ENCODE measurements around the gene NDUFB4.
"Not testable (repeated sequence)": the region's sequence is repeated elsewhere in the genome, so short reads cannot be mapped to it uniquely, and the experiment has no call there.

The NDUFB4 gene

GRCh38 chr3:120636795-120637401, 40.8 kb downstream of the NDUFB4 start:
- DNase-seq (ENCODE audit: extremely low spot score, insufficient read length, low read depth) (no peak), FAIRE-seq (no peak)

- FAIRE-seq (no peak), DNase-seq (ENCODE audit: extremely low spot score, insufficient read length, low read depth) (no peak)
Observed at GRCh38 chr3:120637851-120638559, 41.9 kb downstream of the NDUFB4 start.

- DNase-seq (ENCODE audit: extremely low spot score, insufficient read length, low read depth); FAIRE-seq: not testable (repeated sequence)
Observed at GRCh38 chr3:120638820-120639219, 42.7 kb downstream of the NDUFB4 start.

GRCh38 chr3:120640231-120640630, 44.1 kb downstream of the NDUFB4 start:
- no peak for DNase-seq (ENCODE audit: extremely low spot score, insufficient read length, low read depth)
- FAIRE-seq: no peak

- no peak for DNase-seq (ENCODE audit: extremely low spot score, insufficient read length, low read depth)
- FAIRE-seq: no peak
Observed at GRCh38 chr3:120641696-120642246, 45.6 kb downstream of the NDUFB4 start.

- FAIRE-seq: no peak
- DNase-seq (ENCODE audit: extremely low spot score, insufficient read length, low read depth): no peak
Observed at GRCh38 chr3:120642368-120642948, 46.3 kb downstream of the NDUFB4 start.

GRCh38 chr3:120645083-120645845, 49.1 kb downstream of the NDUFB4 start:
- no peak for FAIRE-seq

GRCh38 chr3:120646771-120647432, 50.8 kb downstream of the NDUFB4 start:
- FAIRE-seq: no peak
- DNase-seq (ENCODE audit: extremely low spot score, insufficient read length, low read depth): no peak

More at GRCh38 chr3:120645083-120645845, 49.1 kb downstream of the NDUFB4 start:
- no peak for DNase-seq (ENCODE audit: extremely low spot score, insufficient read length, low read depth)

- FAIRE-seq (no peak), DNase-seq (ENCODE audit: extremely low spot score, insufficient read length, low read depth) (no peak)
Observed at GRCh38 chr3:120648290-120648689, 52.2 kb downstream of the NDUFB4 start.

- FAIRE-seq (no peak), DNase-seq (ENCODE audit: extremely low spot score, insufficient read length, low read depth) (no peak)
Observed at GRCh38 chr3:120649830-120650233, 53.7 kb downstream of the NDUFB4 start.

- no peak for FAIRE-seq
- DNase-seq (ENCODE audit: extremely low spot score, insufficient read length, low read depth): no peak
Observed at GRCh38 chr3:120650311-120650710, 54.2 kb downstream of the NDUFB4 start.

Measured in GM18507 (cell line).